Erythroblast (primary cell): ENCODE results near the gene EHBP1.
A peak's percentile ranks its signal among the peaks of the same experiment; 100 is the strongest.

Experiments used
- DNase-seq, 2 experiments: peaks; one replicate each; lab custom pipeline; 2025; lab: John Stamatoyannopoulos, UW
- GATA1 ChIP-seq: IDR thresholded peaks from 2 replicates; pipeline ENCODE4 v1.6.1; 2011; ENCODE audit warnings: low read depth, mild to moderate bottlenecking, control low read depth, low read length, moderate library complexity
- POLR2A ChIP-seq: IDR thresholded peaks from 2 replicates; pipeline ENCODE4 v1.6.1; 2011; ENCODE audit warnings: mild to moderate bottlenecking, low read length

Gene EHBP1

DNA sequence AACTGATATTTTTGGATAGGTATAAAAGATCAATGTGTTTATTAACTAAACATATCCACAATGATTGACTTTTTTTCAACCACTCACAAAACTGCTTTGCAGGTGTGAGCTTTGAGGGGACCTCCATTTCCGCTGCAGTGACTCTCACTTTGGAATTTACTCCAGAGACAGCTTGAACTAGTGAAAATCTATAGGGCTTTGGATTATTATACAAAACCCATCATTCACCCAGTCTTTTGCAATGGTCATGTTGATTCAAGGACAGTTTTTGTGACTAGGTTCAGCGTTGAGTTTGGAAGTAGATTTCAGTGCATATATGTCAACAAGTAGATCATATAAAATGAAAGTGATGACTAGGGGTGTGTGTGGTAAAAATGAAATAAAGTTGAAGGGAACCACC, 87.7 kb downstream of the EHBP1 start:
- DNase-seq: no peak
- TF ChIP-seq GATA1 (no peak), POLR2A (no peak)

DNA sequence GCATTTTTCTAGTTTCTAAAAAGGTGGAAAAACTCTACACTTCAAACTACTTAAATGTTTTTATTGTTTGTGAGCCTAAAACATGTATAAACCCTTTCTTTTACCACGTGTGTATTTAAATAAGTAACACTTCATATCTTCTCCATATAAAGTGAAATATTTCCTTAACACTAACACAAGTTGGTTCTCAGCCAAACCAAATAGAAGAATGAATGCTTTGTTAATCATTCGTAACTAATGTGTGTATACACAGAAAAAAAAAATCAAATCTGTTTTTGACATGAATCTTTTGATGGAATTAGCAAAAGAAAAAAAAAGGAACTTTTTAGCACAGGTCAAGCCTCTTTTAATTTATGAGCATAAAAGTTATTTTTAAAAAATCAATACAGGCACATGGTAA, 89.3 kb downstream of the EHBP1 start:
- TF ChIP-seq GATA1 (no peak), POLR2A (no peak)
- no peak for DNase-seq

DNA sequence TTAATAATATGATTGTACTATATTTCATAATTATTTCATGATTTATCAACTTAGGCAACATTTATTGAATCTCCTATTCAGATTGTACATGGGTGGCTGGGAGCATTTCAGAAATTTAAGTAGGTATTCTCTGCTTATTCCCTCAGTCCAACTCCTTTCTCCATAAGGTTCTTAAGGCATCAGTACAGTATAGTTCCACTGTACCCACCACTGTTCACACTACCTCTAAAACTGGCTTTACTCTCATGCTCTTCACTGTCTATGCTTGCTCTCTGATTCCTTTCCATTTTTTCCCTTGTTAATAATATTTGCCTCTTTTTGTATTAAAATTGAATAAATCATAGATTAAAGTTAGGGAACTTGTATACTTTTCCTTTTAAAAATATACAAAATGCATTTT, 89.8 kb downstream of the EHBP1 start:
- TF ChIP-seq POLR2A: no peak
- no peak for TF ChIP-seq GATA1
- no peak for DNase-seq

DNA sequence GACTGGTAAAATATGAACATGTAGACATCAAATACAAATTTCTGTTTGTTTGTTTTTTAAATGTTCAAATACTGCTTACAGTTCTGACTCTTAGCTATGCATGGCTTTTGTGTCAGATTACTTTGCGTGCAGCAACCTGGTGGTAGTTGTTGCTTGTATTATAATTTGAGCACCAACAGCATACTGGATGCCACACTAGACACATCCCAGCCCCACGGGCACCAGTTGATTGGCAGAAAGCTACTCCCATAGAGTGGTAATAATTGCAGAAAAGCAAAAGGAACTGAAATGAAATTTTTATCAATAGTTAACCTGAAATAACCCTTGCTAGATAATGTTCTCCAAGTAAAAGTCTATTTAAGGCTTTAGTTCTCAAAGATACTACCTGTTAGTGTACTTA, 91.6 kb downstream of the EHBP1 start:
- DNase-seq: no peak

DNA sequence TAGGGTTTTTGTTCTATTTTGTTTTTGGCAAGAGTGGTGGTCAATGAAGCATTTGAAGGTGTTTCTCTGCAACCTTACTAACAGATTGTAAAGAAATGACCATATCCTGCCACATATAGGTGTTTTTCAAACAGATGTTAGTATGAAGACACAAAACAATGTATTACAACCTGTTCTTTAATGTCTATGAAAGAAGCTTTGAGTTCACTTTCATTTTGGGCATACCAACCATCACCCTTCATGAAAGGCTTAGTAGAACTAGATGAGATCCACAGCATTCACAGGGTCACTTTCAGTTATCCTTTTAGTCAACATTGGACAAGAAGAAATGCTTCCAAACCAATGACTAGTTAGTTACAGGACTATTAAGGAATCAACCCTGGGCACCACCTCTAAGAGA, 95.1 kb downstream of the EHBP1 start:
- no peak for DNase-seq
- TF ChIP-seq POLR2A: no peak
- no peak for TF ChIP-seq GATA1

More for the DNA sequence above, 91.6 kb downstream of the EHBP1 start:
- TF ChIP-seq POLR2A: no peak
- TF ChIP-seq GATA1: no peak

DNA sequence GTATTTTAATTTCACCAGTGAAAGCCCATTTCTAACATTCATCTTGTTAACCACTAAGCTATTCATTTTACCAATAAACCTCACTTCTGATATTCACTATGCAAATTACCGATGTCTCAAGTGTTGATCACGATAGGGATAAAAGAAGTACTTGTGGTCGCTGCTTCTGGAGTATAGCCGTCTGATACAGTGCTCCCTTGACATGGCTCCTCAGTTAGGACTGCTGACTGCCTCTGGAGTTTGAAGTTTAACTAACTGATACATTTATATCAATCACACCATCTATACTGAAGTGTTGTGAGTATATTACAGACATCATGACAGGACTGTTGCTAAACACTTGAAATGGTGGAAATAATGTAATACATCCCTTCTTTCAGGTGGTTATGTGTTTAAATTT, 95.6 kb downstream of the EHBP1 start:
- DNase-seq: no peak
- TF ChIP-seq GATA1 (no peak), POLR2A (no peak)

DNA sequence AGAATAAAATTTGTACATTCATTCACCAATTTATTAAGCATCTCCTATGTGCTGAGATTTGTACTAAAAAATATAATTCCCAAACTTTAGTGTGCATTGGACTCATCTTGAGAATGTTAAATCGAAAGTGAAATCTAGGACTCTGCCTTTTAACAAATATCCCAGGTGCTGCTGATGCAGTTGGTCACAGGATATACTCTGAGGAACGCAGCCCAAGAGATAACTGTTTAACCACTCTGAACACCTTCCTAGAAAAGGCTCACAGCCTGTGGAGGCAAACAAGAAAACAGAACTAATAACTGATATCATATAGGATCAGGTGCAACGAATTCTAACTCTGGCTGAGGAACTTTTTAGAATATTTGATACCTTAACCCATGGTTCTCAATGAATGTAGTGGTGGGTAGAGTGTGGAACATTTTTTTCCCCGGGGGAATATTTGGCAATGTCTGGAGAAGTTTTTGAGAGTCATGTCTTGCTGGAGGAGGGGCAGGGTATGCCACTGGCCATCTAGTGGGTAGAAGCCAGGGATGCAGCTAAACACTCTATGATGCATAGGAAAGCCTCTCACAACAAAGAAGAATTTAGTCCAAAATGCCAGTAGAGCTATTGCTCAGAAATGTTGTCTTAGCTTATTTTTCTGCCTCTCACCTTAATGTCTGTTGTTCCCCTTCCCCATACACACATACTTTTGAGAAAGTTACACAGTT, 96.5 kb downstream of the EHBP1 start:
- DNase-seq: no peak
- no peak for TF ChIP-seq GATA1
- TF ChIP-seq POLR2A: no peak

DNA sequence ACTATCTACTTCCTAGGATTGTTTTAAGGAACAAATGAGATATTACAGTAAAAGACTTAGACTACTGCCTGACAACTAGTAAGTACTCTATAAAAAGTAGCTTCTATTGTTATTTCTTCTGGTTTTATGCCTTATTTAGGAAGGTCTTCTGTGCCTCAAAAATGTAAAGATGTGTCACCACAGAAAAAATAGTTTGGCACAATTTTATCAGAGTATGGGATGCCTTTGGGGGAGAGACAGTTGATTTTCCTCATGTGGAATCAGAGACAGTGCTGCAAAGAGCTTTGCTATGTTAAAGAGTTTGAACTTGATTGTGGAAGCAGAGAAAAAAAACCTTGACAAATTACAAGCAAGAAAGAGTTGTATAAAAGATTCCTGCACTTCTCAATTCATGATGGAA, 98.4 kb downstream of the EHBP1 start:
- TF ChIP-seq POLR2A: no peak
- TF ChIP-seq GATA1: no peak
- DNase-seq: no peak

DNA sequence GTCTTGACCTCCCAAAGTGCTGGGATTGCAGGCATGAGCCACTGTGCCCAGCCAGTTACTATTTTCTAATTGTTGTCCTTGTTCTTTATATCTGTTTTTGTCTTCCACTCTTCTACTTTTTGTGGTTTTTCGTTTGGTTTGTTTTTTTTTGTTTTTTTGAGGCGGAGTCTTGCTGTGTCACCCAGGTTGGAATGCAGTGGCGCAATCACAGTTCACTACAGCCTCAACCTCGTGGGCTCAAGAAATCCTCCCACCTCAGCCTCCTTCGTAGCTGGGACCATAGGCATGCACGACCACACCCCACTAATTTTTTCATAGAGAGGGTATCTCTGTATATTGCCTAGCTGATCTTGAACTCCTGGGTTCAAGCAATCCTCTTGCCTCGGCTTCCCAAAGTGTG, 100.7 kb downstream of the EHBP1 start:
- TF ChIP-seq GATA1 (no peak), POLR2A (no peak)
- DNase-seq: no peak

DNA sequence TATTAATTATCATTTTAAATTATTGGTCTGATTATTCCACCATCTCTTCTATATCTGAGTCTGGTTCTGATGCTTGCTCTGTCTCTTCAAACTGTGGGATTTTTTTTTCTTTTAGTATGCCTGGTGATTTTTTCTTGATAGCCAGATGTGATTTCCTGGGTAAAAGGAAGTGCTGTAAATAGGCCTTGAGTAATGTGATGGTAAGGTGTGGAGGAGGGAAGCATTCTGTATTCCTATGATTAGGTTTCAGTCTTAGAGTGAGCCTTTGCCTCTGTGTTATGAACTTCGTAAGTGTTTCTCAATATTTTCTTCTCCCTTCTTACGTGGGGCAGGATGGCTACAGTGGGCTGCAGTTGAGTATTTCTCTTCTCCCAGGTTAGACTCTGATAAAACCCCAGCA, 103.0 kb downstream of the EHBP1 start:
- DNase-seq: no peak
- TF ChIP-seq POLR2A (no peak), GATA1 (no peak)

DNA sequence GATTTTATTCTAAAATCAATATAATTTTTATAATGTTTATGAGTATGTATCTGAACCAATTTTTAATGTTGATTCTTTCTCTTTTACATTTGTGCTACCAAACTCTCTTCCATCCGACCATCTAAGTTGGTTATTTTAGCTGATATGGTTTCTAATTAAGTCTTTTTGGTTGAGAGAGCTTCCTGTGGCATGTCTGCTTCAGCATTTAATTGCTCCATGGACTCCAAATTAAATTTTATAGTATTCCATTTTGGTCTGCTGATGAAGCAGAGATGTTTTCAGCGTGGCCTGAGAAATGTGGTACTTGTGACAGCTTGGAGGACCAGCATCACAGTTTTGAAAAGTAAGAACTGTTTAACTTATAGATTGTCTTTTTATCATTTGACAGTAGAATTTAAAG, 105.6 kb downstream of the EHBP1 start:
- TF ChIP-seq POLR2A: no peak
- no peak for TF ChIP-seq GATA1
- DNase-seq: no peak

DNA sequence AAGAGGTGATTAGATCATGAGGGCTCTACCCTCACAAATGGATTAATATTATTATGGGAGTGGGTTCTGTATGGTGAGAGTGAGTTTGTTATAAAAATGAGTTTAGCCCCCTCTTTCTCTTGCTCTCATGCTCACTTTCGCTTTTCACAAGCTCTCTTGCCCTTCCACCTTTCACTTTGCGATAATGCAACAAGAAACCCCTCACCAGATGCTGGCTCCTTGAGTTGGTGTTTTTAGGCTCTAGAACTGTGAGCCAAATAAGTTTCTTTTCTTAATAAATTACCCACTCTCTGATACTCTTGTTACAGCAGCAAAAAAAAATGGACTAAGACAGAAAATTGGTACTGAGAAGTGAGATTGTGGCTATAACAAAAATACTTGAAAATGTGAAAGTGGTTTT, 106.5 kb downstream of the EHBP1 start:
- TF ChIP-seq GATA1 (no peak), POLR2A (no peak)
- no peak for DNase-seq

DNA sequence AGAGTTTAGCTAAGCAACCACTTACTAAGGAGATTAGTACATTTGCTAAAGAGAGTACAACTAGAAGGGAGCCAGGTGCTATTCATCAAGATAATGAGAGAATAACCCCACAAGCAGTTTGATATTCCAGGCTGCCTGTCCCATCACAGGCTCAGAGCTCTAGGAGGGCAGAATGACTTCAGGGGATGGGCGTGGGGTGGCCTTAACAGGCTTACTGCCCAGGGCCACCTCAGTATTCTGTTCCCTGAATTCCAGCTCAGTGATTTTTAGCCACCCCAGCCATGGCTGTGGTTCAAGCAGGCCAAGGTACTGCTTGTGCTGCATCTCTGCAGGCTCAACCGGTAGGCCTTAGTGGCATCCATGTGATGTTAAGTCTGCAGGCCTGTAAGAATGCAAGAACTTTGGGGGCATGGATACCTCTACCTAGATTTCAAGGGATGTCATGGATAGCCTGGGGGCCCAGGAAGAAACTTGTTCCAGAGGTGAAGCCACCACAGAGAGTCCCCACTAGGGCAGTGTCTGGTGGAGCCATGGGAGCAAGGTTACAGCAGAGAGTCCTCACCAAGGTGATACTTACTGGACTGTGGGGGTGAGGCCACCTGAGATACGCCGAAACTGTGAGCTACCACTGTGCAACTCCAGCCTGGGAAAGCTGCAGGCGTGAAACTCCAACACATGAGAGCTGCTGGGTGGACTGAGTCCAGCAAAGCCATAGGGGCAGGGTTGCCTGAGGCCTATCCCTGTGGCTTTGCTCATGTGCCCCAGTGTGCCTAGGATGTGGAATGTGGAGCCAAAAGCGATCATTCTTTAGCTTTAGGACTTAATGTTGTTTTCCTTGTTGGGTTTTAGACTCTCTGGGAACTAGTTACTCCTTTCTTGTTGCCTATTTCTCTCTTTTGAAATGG, 107.7 kb downstream of the EHBP1 start:
- TF ChIP-seq GATA1 (no peak), POLR2A (no peak)
- no peak for DNase-seq

DNA sequence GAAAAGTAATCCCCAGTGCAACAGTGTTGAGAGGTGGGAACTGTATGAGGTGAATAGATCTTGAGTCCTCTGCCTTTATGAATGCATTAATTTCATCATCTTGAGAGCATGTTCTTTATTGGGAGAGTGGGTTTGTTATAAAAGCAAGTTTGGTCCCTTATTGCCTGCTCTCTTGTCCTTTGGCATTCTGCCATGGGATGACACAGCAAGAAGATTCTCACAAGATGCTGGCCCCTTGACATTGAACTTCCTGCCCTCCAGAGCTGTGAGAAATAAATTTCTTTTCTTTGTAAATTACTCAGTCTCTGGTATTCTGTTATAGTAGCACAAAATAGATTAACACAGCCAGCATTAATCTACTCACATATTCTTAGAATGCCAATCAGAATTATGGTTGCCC, 108.6 kb downstream of the EHBP1 start:
- DNase-seq: peak; percentile 70 to 80
- TF ChIP-seq POLR2A: no peak
- no peak for TF ChIP-seq GATA1
